Measurements from ENCODE around the gene SH2D2A.

The SH2D2A gene

GRCh38 chr1:156823210-156823790 lies 6.7 kb upstream of the SH2D2A start:
- no peak for DNase-seq (ENCODE audit: low read depth)

- DNase-seq (ENCODE audit: low read depth) = no peak
These were observed 6.0 kb upstream of the SH2D2A start for GRCh38 chr1:156822680-156823079.

- DNase-seq (ENCODE audit: low read depth) = no peak
These were observed 5.2 kb upstream of the SH2D2A start for GRCh38 chr1:156821801-156822200.

- no peak for DNase-seq (ENCODE audit: low read depth)
These were observed 656 bp downstream of the SH2D2A start for GRCh38 chr1:156815961-156816422.

GRCh38 chr1:156815307-156815826 lies 1.3 kb downstream of the SH2D2A start:
- peak; percentile 60 for DNase-seq (ENCODE audit: low read depth)

GRCh38 chr1:156814571-156815260 lies 1.9 kb downstream of the SH2D2A start:
- DNase-seq (ENCODE audit: low read depth) = no peak

GRCh38 chr1:156813750-156814570 lies 2.7 kb downstream of the SH2D2A start:
- no peak for DNase-seq (ENCODE audit: low read depth)

- DNase-seq (ENCODE audit: low read depth) = no peak
These were observed 3.4 kb downstream of the SH2D2A start for GRCh38 chr1:156813298-156813697.

GRCh38 chr1:156812293-156812990 lies 4.2 kb downstream of the SH2D2A start:
- no peak for DNase-seq (ENCODE audit: low read depth)

GRCh38 chr1:156811168-156811567 lies 5.5 kb downstream of the SH2D2A start:
- no peak for DNase-seq (ENCODE audit: low read depth)

GRCh38 chr1:156809711-156810366 lies 6.8 kb downstream of the SH2D2A start:
- no peak for DNase-seq (ENCODE audit: low read depth)

GRCh38 chr1:156809281-156809680 lies 7.4 kb downstream of the SH2D2A start:
- DNase-seq (ENCODE audit: low read depth) = no peak

GRCh38 chr1:156808186-156809030 lies 8.2 kb downstream of the SH2D2A start:
- DNase-seq (ENCODE audit: low read depth) = no peak

- DNase-seq (ENCODE audit: low read depth) = no peak
These were observed 9.0 kb downstream of the SH2D2A start for GRCh38 chr1:156807627-156808026.

- no peak for DNase-seq (ENCODE audit: low read depth)
These were observed 9.9 kb downstream of the SH2D2A start for GRCh38 chr1:156806512-156807440.

GRCh38 chr1:156805766-156806511 lies 10.7 kb downstream of the SH2D2A start:
- DNase-seq (ENCODE audit: low read depth) = peak; percentile 88

- no peak for DNase-seq (ENCODE audit: low read depth)
These were observed 11.9 kb downstream of the SH2D2A start for GRCh38 chr1:156804572-156805243.

- no peak for DNase-seq (ENCODE audit: low read depth)
These were observed 12.6 kb downstream of the SH2D2A start for GRCh38 chr1:156804026-156804425.

All from GM04504 (cell line).